Right ventricle myocardium inferior (tissue), 1 donor: ENCODE results near the gene EPHA5. TPM values are rescaled to one million over a fixed set of nuclear protein-coding genes. Genes with fewer than 3 reads are reported as not detected.
"Not testable (repeated sequence)": the region's sequence is repeated elsewhere in the genome, so short reads cannot be mapped to it uniquely, and the experiment has no call there.

Source experiments
- ATAC-seq: fragments of 200-7000 bp; cut with Tn5 transposase; one replicate; pipeline ENCODE4 v1.9.1; 2020; ENCODE audit warnings: mild to moderate bottlenecking, moderate library complexity
- DNase-seq: peaks from one replicate; pipeline ENCODE4 v3.0.0; 2021; ENCODE audit errors: missing footprints
- intact Hi-C: fragments of 100-400 bp; cut with DNase I; formaldehyde crosslinking; loops from one replicate; pipeline ENCODE4 v1.11.0; 2022
- total RNA-seq: library from RNA; stranded (reverse); fragmentation: NEBNext Ultra II Directional; extraction: Animal tissue kit (Norgen Biotek cat#: 25700); gene quantifications from one replicate; pipeline ENCODE4 v1.2.1, GENCODE V29; 2021
- donor health status: DM: no; HTN: yes; CAD: no; lungs with severe emphysema.

The EPHA5 gene
- total RNA-seq, 1 donor from 2014 or later = 0.11 TPM

GRCh38 chr4:65310586-65310985 lies 359.7 kb downstream of the EPHA5 start:
- DNase-seq (no peak), ATAC-seq (no peak)
- intact Hi-C loops = no loop called here

- DNase-seq, intact Hi-C loops, ATAC-seq: not testable (repeated sequence)
Observed at GRCh38 chr4:65308626-65309025, 361.7 kb downstream of the EPHA5 start.

- intact Hi-C loops = no loop called here
- DNase-seq (no peak), ATAC-seq (no peak)
Observed at GRCh38 chr4:65302145-65302544, 368.1 kb downstream of the EPHA5 start.

DNA sequence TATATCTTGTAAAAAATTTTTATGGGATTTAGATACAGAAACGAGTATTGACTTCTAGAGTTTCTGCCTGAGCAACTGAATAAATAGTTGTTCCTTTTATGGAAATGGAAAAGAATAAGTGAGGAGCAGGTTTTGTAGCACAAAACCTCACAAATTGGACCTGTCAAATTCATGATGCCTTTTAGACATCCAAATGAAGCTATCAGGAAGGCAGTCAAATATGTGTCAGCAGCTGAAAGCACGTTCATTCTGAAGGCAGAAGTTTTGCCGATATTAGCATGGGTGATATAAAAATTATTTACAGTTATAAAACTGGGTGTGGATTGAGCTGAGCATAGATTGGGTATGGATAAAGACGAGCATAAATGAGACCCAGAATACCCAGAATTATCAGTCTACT lies 374.0 kb downstream of the EPHA5 start:
- DNase-seq (no peak), ATAC-seq (no peak)
- intact Hi-C loops = no loop called here

GRCh38 chr4:65287071-65287470 lies 383.2 kb downstream of the EPHA5 start:
- ATAC-seq = no peak
- no peak for DNase-seq
- intact Hi-C loops = no loop called here
